ENCODE data around the gene KCNAB1. TPM values are rescaled to one million over a fixed set of nuclear protein-coding genes. Genes with fewer than 3 reads are reported as not detected.

The KCNAB1 gene
- total RNA-seq, 1 experiment from 2014 or later: 1.4 TPM

DNA sequence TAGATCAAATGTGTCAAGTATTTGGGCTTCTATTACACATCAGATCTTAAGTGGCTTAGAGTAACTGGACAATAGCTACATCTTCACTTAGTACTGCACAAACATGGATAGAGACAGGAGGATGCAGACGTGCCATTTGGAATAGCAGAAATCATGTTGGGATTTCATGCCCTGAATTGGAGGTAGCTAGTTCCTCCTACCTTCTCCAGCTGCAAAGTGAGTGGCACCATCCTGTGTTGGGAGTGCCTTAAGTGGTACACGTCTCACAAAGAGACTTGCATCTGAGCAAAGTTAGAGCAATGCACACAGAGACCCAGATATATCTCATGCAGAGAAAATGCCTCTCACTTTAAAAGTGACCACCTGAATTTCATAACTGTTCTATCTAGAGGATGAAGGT lies 298.1 kb downstream of the KCNAB1 start:
- CTCF ChIA-PET: no interaction called here
- Histone ChIP-seq H4K20me1 (ENCODE audit: insufficient read depth) (no peaks in the 10 kb centered on the region), H3K4me2 (no peak overlapping the region), H3F3A (ENCODE audit: insufficient read depth, low read depth) (no peaks in the 10 kb centered on the region), H3K36me3 (ENCODE audit: low read depth) (no peaks in the 10 kb centered on the region), H3K4me3 (no peak overlapping the region), H3K27ac (no peak overlapping the region), H3K79me2 (ENCODE audit: low read depth) (no peaks in the 10 kb centered on the region), H3K9me2 (ENCODE audit: insufficient read depth) (peaks cover 5% of the 10 kb centered on the region; the same call in 1 of the 2 replicates), H3K4me1 (replicated peaks; ENCODE audit: insufficient read depth) (peaks cover 10% of the 10 kb centered on the region), H3K9me3 (ENCODE audit: insufficient read depth, low read depth) (no peaks in the 10 kb centered on the region), H2AFZ (no peak overlapping the region), H3K27me3 (ENCODE audit: insufficient read depth, low read depth) (no peaks in the 10 kb centered on the region)
- no TSS peak for BruUV-seq (replicated peaks)
- no peak for TF ChIP-seq EZH2 (IDR thresholded peaks at IDR 0.05; ENCODE audit: low read depth)
- TF ChIP-seq, protein P1, sequence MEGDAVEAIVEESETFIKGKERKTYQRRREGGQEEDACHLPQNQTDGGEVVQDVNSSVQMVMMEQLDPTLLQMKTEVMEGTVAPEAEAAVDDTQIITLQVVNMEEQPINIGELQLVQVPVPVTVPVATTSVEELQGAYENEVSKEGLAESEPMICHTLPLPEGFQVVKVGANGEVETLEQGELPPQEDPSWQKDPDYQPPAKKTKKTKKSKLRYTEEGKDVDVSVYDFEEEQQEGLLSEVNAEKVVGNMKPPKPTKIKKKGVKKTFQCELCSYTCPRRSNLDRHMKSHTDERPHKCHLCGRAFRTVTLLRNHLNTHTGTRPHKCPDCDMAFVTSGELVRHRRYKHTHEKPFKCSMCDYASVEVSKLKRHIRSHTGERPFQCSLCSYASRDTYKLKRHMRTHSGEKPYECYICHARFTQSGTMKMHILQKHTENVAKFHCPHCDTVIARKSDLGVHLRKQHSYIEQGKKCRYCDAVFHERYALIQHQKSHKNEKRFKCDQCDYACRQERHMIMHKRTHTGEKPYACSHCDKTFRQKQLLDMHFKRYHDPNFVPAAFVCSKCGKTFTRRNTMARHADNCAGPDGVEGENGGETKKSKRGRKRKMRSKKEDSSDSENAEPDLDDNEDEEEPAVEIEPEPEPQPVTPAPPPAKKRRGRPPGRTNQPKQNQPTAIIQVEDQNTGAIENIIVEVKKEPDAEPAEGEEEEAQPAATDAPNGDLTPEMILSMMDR (conservative IDR thresholded peaks at IDR 0.05): no peak
- intact Hi-C loops (cut with micrococcal nuclease; ENCODE audit: unreplicated experiment): no loop called here
- POLR2A ChIA-PET (ENCODE audit: unreplicated experiment): no interaction called here
- DNase-seq: no peak

DNA sequence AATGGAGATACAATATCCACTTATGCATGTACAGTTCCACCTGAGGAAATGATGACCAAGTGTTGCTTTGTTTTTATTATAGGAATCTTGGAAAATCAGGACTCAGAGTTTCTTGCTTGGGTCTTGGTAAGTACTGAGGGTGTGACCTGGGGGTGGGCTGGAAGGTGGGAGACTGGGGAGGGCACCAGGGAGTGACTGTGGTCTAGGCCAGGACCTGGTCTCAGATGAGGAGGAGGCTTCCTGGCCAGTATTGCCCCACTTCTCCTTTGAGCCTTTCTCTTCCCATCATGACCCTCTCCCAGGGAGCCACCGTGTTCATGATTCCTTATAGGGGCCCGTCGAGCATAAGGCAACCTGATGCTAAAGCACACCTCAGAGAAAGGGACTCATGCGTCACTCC lies 301.2 kb downstream of the KCNAB1 start:
- no peak overlapping the region for H3K27ac ChIP-seq
- ChIA-PET POLR2A (ENCODE audit: unreplicated experiment) (no interaction called here), CTCF (no interaction called here)
- DNase-seq: no peak
- no peaks in the 10 kb centered on the region for H3K9me3 ChIP-seq (ENCODE audit: insufficient read depth, low read depth)
- peaks cover 10% of the 10 kb centered on the region for H3K4me1 ChIP-seq (replicated peaks; ENCODE audit: insufficient read depth)
- no peaks in the 10 kb centered on the region for H3K36me3 ChIP-seq (ENCODE audit: low read depth)
- H3K9me2 ChIP-seq (ENCODE audit: insufficient read depth): peaks cover 5% of the 10 kb centered on the region; the same call in 1 of the 2 replicates
- no TSS peak for BruUV-seq (replicated peaks)
- intact Hi-C loops (cut with micrococcal nuclease; ENCODE audit: unreplicated experiment): no loop called here
- H3K4me2 ChIP-seq: no peak overlapping the region
- no peak overlapping the region for H2AFZ ChIP-seq
- H3F3A ChIP-seq (ENCODE audit: insufficient read depth, low read depth): no peaks in the 10 kb centered on the region
- no peak overlapping the region for H3K4me3 ChIP-seq
- H3K27me3 ChIP-seq (ENCODE audit: insufficient read depth, low read depth): no peaks in the 10 kb centered on the region
- H4K20me1 ChIP-seq (ENCODE audit: insufficient read depth): no peaks in the 10 kb centered on the region
- TF ChIP-seq EZH2 (IDR thresholded peaks at IDR 0.05; ENCODE audit: low read depth): no peak
- TF ChIP-seq, protein P1 (conservative IDR thresholded peaks at IDR 0.05): no peak
- H3K79me2 ChIP-seq (ENCODE audit: low read depth): no peaks in the 10 kb centered on the region

DNA sequence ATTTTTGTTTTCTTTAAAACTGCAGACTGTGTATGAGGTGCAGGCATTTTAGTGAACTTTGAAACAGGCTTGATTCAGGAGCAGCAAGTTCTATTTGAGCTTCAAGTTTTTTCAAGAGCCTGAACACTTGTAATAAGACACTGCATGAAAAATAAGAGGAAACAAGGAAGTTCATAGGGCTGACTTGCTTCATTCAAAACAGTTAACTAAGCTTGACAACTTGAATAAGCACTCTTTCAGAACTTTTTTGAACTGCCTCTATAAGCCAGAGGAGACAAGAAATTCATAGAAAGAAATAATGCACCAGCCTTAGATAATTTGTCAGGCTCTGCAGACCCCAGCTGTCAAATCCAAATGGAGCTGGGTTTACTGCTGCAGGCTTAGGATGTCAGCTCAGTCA lies 304.4 kb downstream of the KCNAB1 start:
- intact Hi-C loops (cut with micrococcal nuclease; ENCODE audit: unreplicated experiment): no loop called here

More for the DNA sequence above, 304.4 kb downstream of the KCNAB1 start:
- Histone ChIP-seq H3K4me1 (replicated peaks; ENCODE audit: insufficient read depth) (no peaks in the 10 kb centered on the region), H3K9me2 (ENCODE audit: insufficient read depth) (no peaks in the 10 kb centered on the region; the same call in 1 of the 2 replicates), H2AFZ (no peak overlapping the region), H3F3A (ENCODE audit: insufficient read depth, low read depth) (no peaks in the 10 kb centered on the region), H3K4me3 (no peak overlapping the region), H3K9me3 (ENCODE audit: insufficient read depth, low read depth) (no peaks in the 10 kb centered on the region), H4K20me1 (ENCODE audit: insufficient read depth) (no peaks in the 10 kb centered on the region), H3K4me2 (no peak overlapping the region), H3K36me3 (ENCODE audit: low read depth) (no peaks in the 10 kb centered on the region), H3K27me3 (ENCODE audit: insufficient read depth, low read depth) (no peaks in the 10 kb centered on the region), H3K27ac (no peak overlapping the region), H3K79me2 (ENCODE audit: low read depth) (no peaks in the 10 kb centered on the region)
- no peak for DNase-seq
- POLR2A ChIA-PET (ENCODE audit: unreplicated experiment): interaction anchor here (0.6 kb wide), 1 partner anchor 378 kb away, joined by 7 read pairs; no protein-coding TSS in a partner anchor
- no peak for TF ChIP-seq EZH2 (IDR thresholded peaks at IDR 0.05; ENCODE audit: low read depth)
- TF ChIP-seq, protein P1 (conservative IDR thresholded peaks at IDR 0.05): no peak
- CTCF ChIA-PET: interaction anchor here (0.7 kb wide), 1 partner anchor 343 kb away, joined by 3 read pairs; no protein-coding TSS in a partner anchor
- BruUV-seq (replicated peaks): no TSS peak

All from PC-9 (cell line).